NB4 (cell line): ENCODE data around the gene TTLL13.
"Not testable (repeated sequence)": the region's sequence is repeated elsewhere in the genome, so short reads cannot be mapped to it uniquely, and the experiment has no call there.

Experiments used
- DNase-seq: peaks from one replicate; pipeline ENCODE4 v3.0.0; 2010; ENCODE audit warnings: low read depth
- H3K4me3 ChIP-seq: one replicate; pipeline ENCODE4 v1.5.1; 2011; ENCODE audit warnings: mild to moderate bottlenecking, low read depth, low read length, moderate library complexity
- MYC ChIP-seq: IDR thresholded peaks from 2 replicates; pipeline ENCODE4 v1.6.1; 2011; ENCODE audit warnings: low read depth, low read length
- POLR2A ChIP-seq: IDR thresholded peaks from 2 replicates; pipeline ENCODE4 v1.6.1; 2011; ENCODE audit warnings: mild to moderate bottlenecking; ENCODE audit not compliant: insufficient read length; ENCODE audit errors: extremely low read depth
- TF ChIP-seq, protein P1 (sequence below): IDR thresholded peaks from 2 replicates; pipeline ENCODE4 v1.6.1; 2011; ENCODE audit warnings: low read depth, low read length
- TF ChIP-seq, protein P2 (sequence below): IDR thresholded peaks from one replicate; pipeline ENCODE4 v1.5.1; 2012; ENCODE audit warnings: low read depth, low read length

TTLL13 gene

DNA sequence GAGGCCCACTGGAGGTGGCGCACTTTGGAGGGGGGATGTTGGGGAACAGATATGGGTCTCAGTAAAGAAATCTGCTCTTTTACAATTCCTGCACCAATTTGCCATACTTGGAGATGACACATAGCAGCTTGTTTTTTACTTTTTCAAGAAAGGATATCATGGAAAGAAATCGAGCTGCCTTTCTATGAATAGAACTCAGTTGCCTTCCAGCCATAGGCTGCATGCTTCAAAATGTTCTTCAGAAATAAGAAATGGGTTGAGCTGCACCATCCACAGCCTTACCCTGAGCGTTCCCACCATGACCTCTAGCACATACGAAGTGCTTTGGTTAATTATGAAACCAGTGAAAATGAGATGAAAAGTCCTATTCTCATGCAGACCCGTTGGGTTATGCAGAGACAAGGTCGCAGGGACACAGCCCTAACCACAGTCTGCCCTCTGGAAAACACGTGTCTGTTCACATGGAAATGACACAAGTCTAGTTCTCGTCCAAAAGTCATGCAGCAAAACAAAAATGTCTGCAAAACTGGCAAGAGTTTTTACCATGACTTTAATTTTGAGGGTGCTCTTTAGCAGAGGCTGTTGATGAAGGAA lies 52.4 kb downstream of the TTLL13 start:
- no peak overlapping the region for H3K4me3 ChIP-seq
- DNase-seq = no peak
- TF ChIP-seq, protein P1, sequence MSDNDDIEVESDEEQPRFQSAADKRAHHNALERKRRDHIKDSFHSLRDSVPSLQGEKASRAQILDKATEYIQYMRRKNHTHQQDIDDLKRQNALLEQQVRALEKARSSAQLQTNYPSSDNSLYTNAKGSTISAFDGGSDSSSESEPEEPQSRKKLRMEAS = no peak
- TF ChIP-seq MYC = no peak
- TF ChIP-seq, protein P2, sequence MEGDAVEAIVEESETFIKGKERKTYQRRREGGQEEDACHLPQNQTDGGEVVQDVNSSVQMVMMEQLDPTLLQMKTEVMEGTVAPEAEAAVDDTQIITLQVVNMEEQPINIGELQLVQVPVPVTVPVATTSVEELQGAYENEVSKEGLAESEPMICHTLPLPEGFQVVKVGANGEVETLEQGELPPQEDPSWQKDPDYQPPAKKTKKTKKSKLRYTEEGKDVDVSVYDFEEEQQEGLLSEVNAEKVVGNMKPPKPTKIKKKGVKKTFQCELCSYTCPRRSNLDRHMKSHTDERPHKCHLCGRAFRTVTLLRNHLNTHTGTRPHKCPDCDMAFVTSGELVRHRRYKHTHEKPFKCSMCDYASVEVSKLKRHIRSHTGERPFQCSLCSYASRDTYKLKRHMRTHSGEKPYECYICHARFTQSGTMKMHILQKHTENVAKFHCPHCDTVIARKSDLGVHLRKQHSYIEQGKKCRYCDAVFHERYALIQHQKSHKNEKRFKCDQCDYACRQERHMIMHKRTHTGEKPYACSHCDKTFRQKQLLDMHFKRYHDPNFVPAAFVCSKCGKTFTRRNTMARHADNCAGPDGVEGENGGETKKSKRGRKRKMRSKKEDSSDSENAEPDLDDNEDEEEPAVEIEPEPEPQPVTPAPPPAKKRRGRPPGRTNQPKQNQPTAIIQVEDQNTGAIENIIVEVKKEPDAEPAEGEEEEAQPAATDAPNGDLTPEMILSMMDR = no peak
- TF ChIP-seq POLR2A = no peak

DNA sequence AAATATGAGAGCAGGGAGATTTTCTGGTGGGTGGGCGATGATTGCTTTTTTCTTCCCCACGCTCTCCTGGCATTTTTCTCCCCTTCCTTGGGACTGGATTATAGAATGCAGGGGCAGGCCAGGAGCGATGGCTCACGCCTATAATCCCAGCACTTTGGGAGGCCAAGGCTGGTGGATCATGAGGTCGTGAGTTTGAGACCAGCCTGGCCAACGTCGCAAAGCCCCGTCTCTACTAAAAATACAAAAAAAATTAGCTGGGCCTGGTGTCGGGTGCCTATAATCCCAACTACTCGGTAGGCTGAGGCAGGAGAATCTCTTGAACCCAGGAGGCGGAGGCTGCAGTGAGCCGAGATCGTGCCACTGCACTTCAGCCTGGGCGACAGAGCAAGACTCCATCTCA lies 56.0 kb downstream of the TTLL13 start:
- DNase-seq, H3K4me3 ChIP-seq: not testable (repeated sequence)

DNA sequence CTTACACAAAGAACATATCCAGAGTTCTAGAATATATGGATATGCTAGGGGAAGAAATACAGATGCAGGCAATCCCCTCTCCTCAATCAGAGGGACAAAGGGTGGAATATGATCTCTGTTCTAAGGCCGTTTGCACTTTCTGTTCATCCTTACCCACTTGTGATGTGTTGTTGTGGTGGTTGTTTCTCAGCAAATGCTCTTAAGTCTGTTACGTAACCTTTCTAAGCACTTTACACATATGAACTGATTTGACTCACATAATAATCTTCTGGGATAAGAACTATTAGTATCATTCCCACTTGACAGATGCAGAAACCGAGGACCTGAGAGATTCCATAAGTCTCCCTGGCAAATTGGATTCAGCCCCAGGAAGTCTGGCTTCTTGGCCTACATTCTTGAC lies 56.6 kb downstream of the TTLL13 start:
- H3K4me3 ChIP-seq = no peak overlapping the region
- no peak for TF ChIP-seq MYC
- no peak for TF ChIP-seq POLR2A
- TF ChIP-seq, protein P2 = no peak
- TF ChIP-seq, protein P1 = no peak
- DNase-seq = no peak

DNA sequence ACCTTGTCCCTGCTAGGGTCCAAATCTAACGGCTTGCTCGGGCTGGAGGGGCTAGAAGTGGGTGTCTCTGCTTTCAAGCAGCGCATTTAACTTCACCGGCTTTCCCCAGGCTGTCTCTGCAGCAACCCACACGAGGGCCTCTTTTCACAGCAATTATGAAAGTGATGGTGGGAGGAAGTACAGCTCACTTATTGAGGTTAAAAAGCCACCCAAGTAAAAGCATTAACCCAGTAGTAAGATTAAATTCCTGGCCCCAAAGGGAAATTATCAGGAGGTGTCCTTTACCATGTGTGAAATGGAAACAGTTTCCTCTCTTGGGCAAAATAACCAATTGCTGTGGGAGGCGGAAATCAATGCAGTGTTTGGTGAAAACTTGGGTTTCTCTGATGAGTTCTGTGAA lies 57.2 kb downstream of the TTLL13 start:
- TF ChIP-seq MYC (no peak), POLR2A (no peak)
- TF ChIP-seq, protein P2 = no peak
- TF ChIP-seq, protein P1 = no peak
- no peak overlapping the region for H3K4me3 ChIP-seq
- DNase-seq = peak; percentile 61

DNA sequence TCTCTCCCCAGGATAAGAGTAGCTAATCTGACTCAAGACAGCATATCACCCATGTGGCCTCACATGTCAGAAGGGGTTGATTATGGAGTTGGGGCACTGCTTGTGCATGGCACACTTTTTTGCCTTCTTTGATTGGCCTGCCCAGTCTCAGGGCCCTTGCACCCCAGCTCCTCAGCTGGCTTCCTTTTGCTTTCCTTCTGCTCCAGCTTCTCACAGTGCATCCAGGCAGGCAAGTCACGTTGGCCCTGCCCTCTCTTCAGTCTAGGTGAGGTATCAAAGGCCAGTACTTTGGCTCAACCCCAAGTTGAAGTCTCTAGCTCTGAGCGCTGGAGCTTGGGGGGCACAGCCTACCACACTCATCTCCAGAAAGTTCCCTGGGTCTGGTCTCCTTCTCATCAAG lies 58.3 kb downstream of the TTLL13 start:
- H3K4me3 ChIP-seq = no peak overlapping the region
- DNase-seq = no peak
- TF ChIP-seq, protein P1 = no peak
- no peak for TF ChIP-seq POLR2A

DNA sequence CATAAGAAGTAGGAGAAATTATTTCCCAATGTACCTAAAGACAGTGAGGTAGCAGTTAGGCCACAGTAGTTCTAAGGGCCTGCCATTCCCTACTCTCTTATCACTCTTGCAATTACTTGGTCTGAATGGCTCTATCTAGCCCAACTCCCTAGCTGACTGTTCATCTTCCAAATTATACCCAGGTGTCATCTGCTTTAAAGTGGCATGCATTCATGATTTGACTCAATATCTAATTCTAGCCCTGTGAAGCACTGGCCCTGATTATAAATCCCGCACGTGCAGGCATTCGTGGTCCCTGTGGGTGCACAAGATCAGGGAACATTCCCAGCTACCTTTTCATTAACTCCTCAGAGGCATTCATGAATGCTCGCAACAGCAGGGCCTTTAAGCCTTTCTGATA lies 59.7 kb downstream of the TTLL13 start:
- no peak overlapping the region for H3K4me3 ChIP-seq
- no peak for TF ChIP-seq MYC
- TF ChIP-seq POLR2A = no peak
- TF ChIP-seq, protein P2 = no peak
- TF ChIP-seq, protein P1 = no peak
- no peak for DNase-seq
